Liver (tissue), 9 donors: Measurements from ENCODE around the gene CRADD. TPM values are rescaled to one million over a fixed set of nuclear protein-coding genes. Genes with fewer than 3 reads are reported as not detected.

Experiments
- DNase-seq: peaks from one replicate; pipeline ENCODE4 v3.0.0-alpha.2; 2017; ENCODE audit warnings: low spot score
- H3K27ac ChIP-seq, 2 donors: one replicate each; pipeline ENCODE4 v1.7.0; 2013; ENCODE audit warnings: inconsistent platforms in 2 of 2, low read length in 2 of 2, control low read depth in 1 of 2, low read depth in 1 of 2, mild to moderate bottlenecking in 1 of 2
- H3K27me3 ChIP-seq, 4 donors: one replicate each; pipeline versions ENCODE4 v1.6.1 to v1.7.0; 2013; ENCODE audit warnings: low read length in 3 of 4, inconsistent platforms in 1 of 4, mild to moderate bottlenecking in 1 of 4, moderate library complexity in 1 of 4; ENCODE audit not compliant: control insufficient read depth in 4 of 4, insufficient read depth in 4 of 4
- H3K36me3 ChIP-seq, 4 donors: one replicate each; pipeline versions ENCODE4 v1.6.1 to v1.7.0; 2013; ENCODE audit warnings: low read length in 3 of 4, mild to moderate bottlenecking in 3 of 4, low read depth in 1 of 4, moderate library complexity in 1 of 4; ENCODE audit not compliant: control insufficient read depth in 4 of 4, insufficient read depth in 3 of 4
- H3K4me1 ChIP-seq, 4 donors: one replicate each; pipeline versions ENCODE4 v1.6.1 to v1.7.0; 2013; ENCODE audit warnings: low read length in 3 of 4, mild to moderate bottlenecking in 3 of 4, moderate library complexity in 1 of 4; ENCODE audit not compliant: control insufficient read depth in 4 of 4, insufficient read depth in 4 of 4
- H3K4me3 ChIP-seq, 3 donors: one replicate each; pipeline versions ENCODE4 v1.6.1 to v1.7.0; 2013; ENCODE audit warnings: low read length in 3 of 3, control low read depth in 1 of 3, low read depth in 1 of 3, mild to moderate bottlenecking in 1 of 3
- H3K9ac ChIP-seq, 2 donors: one replicate each; pipeline ENCODE4 v1.7.0; 2013; ENCODE audit warnings: low read length in 2 of 2, mild to moderate bottlenecking in 2 of 2, moderate library complexity in 2 of 2, control low read depth in 1 of 2, low read depth in 1 of 2
- H3K9me3 ChIP-seq, 4 donors: one replicate each; pipeline versions ENCODE4 v1.6.1 to v1.7.0; 2013; ENCODE audit warnings: low read length in 3 of 4; ENCODE audit not compliant: control insufficient read depth in 4 of 4
- EGR1 ChIP-seq, 2 donors: IDR thresholded peaks; 2 replicates each; pipeline ENCODE4 v1.6.1; 2016 to 2018; ENCODE audit warnings: antibody characterized with exemption in 2 of 2, low read depth in 2 of 2
- FOXA1 ChIP-seq: IDR thresholded peaks from 2 replicates; pipeline ENCODE4 v1.6.1; 2016; ENCODE audit warnings: antibody characterized with exemption
- FOXA2 ChIP-seq: IDR thresholded peaks from 2 replicates; pipeline ENCODE4 v1.6.1; 2016; ENCODE audit warnings: antibody characterized with exemption
- GABPA ChIP-seq, 2 donors: IDR thresholded peaks in 1 of 2; conservative IDR thresholded peaks in 1 of 2; 2 replicates each; pipeline ENCODE4 v1.6.1; 2016; ENCODE audit warnings: antibody characterized with exemption in 2 of 2, mild to moderate bottlenecking in 1 of 2, moderate library complexity in 1 of 2
- HNF4A ChIP-seq, 2 donors: conservative IDR thresholded peaks; 2 replicates each; pipeline ENCODE4 v1.6.1; 2016; ENCODE audit warnings: antibody characterized with exemption in 2 of 2, mild to moderate bottlenecking in 2 of 2
- HNF4G ChIP-seq: IDR thresholded peaks from 2 replicates; pipeline ENCODE4 v1.6.1; 2016; ENCODE audit warnings: antibody characterized with exemption
- JUND ChIP-seq, 2 donors: IDR thresholded peaks; 2 replicates each; pipeline ENCODE4 v1.6.1; 2016; ENCODE audit warnings: antibody characterized with exemption in 2 of 2
- MAX ChIP-seq: IDR thresholded peaks from 2 replicates; pipeline ENCODE4 v1.6.1; 2016; ENCODE audit warnings: antibody characterized with exemption
- NR2F2 ChIP-seq: IDR thresholded peaks from 2 replicates; pipeline ENCODE4 v1.6.1; 2016; ENCODE audit warnings: antibody characterized with exemption
- RAD21 ChIP-seq, 2 donors: IDR thresholded peaks; 2 replicates each; pipeline ENCODE4 v1.6.1; 2016; ENCODE audit warnings: antibody characterized with exemption in 2 of 2, mild to moderate bottlenecking in 2 of 2
- RXRA ChIP-seq, 2 donors: IDR thresholded peaks; 2 replicates each; pipeline ENCODE4 v1.6.1; 2017 to 2018; ENCODE audit warnings: antibody characterized with exemption in 2 of 2, mild to moderate bottlenecking in 1 of 2
- SP1 ChIP-seq: IDR thresholded peaks from 2 replicates; pipeline ENCODE4 v1.6.1; 2018; ENCODE audit warnings: antibody characterized with exemption, mild to moderate bottlenecking
- TAF1 ChIP-seq: conservative IDR thresholded peaks from 2 replicates; pipeline ENCODE4 v1.6.1; 2016; ENCODE audit warnings: antibody characterized with exemption, mild to moderate bottlenecking
- YY1 ChIP-seq: IDR thresholded peaks from 2 replicates; pipeline ENCODE4 v1.6.1; 2016; ENCODE audit warnings: antibody characterized with exemption, mild to moderate bottlenecking
- ZBTB33 ChIP-seq: IDR thresholded peaks from 2 replicates; pipeline ENCODE4 v1.6.1; 2016; ENCODE audit warnings: antibody characterized with exemption
- WGBS: extraction: QIAGEN DNeasy Blood & Tissue Kit; methylation state at CpG from one replicate; pipeline ENCODE4 v1.1.7; 2013; 5-methylcytosine and 5-hydroxymethylcytosine counted together
- polyA plus RNA-seq, 2 donors: library from polyadenylated mRNA; stranded (reverse) in 1 of 2; unstranded in 1 of 2; fragments of 200-250 nt in 1 of 2; fragments of >200 nt in 1 of 2; fragmentation: Nextera tagmentation in 1 of 2; extraction: Ambion mirVana in 1 of 2; gene quantifications; one replicate each; pipeline versions ENCODE4 v1.2.1 to v1.2.3, GENCODE V29; 2013 to 2015
- total RNA-seq, 2 donors: library from RNA; depleted of rRNA; stranded (reverse); fragments of >200 nt; gene quantifications; one replicate each; pipeline ENCODE4 v1.2.3, GENCODE V29; 2014
- TF ChIP-seq, protein P1 (sequence below): fragments of 150-350 bp; IDR thresholded peaks from 2 replicates; pipeline ENCODE4 v1.5.1; 2017; ENCODE audit warnings: improper control_type of control experiment, low read depth, low read length; ENCODE audit not compliant: missing input control
- TF ChIP-seq, protein P2 (sequence below): IDR thresholded peaks from 2 replicates; pipeline ENCODE4 v1.6.1; 2016; ENCODE audit warnings: antibody characterized with exemption
- TF ChIP-seq, protein P3 (sequence below): IDR thresholded peaks from 2 replicates; pipeline ENCODE4 v1.6.1; 2016; ENCODE audit warnings: antibody characterized with exemption, mild to moderate bottlenecking
- donor health status: healthy.
- donor health status: healthy.
- donor health status: healthy.
- donor health status: healthy.
- donor health status: healthy.

Gene CRADD
- total and polyA plus RNA-seq, 4 donors: 19.4 to 48.9 (median 29.6) TPM

DNA sequence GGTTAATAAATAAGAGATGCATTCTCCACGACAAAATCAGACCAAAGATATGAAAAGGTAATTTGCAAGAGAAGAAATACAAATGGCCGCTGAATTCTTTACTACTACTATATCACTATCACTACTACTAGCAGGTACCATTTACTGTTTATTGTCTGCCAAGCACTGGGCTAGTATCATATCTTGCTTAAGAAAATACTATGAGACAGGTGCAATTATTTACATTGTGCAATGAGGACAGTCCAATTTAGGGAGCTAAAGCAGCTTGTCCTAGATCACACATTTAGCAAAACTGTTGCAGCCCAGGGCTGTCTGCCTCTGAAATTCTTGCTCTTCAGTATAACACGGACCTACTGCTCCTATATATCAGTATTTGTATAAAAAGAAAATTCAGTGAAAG, 52.8 kb downstream of the CRADD start:
- Histone ChIP-seq H3K27me3 (no peaks in the 10 kb centered on the region), H3K36me3 (no peaks in the 10 kb centered on the region), H3K9ac (no peak overlapping the region), H3K4me1 (peaks cover 10 to 34% (median 26%) of the 10 kb centered on the region in 4 donors), H3K4me3 (no peak overlapping the region), H3K27ac (peak overlapping the region in 1 of 2 donors; percentile 41), H3K9me3 (no peaks in the 10 kb centered on the region)
- no peak for DNase-seq
- TF ChIP-seq HNF4A (conservative IDR thresholded peaks at IDR 0.05) (peak; percentile 76 to 78), HNF4G (peak; percentile 11), SP1 (peak; percentile 57), YY1 (peak; percentile 52), RAD21 (IDR thresholded peaks at IDR 0.05) (peak; percentile 10 to 45), RXRA (IDR thresholded peaks at IDR 0.05) (peak in 1 of 2 donors; percentile 67), FOXA1 (peak; percentile 57), FOXA2 (peak; percentile 43), NR2F2 (no peak), TAF1 (no peak), GABPA (IDR thresholded peaks at IDR 0.05 in 1 of 2, conservative IDR thresholded peaks at IDR 0.05 in 1 of 2) (no peak), EGR1 (IDR thresholded peaks at IDR 0.05; ENCODE audit: low read depth in 2 of 2) (no peak), ZBTB33 (peak; percentile 25), MAX (peak; percentile 49), JUND (IDR thresholded peaks at IDR 0.05) (peak; percentile 12 to 39)
- TF ChIP-seq, protein P1, sequence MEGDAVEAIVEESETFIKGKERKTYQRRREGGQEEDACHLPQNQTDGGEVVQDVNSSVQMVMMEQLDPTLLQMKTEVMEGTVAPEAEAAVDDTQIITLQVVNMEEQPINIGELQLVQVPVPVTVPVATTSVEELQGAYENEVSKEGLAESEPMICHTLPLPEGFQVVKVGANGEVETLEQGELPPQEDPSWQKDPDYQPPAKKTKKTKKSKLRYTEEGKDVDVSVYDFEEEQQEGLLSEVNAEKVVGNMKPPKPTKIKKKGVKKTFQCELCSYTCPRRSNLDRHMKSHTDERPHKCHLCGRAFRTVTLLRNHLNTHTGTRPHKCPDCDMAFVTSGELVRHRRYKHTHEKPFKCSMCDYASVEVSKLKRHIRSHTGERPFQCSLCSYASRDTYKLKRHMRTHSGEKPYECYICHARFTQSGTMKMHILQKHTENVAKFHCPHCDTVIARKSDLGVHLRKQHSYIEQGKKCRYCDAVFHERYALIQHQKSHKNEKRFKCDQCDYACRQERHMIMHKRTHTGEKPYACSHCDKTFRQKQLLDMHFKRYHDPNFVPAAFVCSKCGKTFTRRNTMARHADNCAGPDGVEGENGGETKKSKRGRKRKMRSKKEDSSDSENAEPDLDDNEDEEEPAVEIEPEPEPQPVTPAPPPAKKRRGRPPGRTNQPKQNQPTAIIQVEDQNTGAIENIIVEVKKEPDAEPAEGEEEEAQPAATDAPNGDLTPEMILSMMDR: no peak
- TF ChIP-seq, protein P2, sequence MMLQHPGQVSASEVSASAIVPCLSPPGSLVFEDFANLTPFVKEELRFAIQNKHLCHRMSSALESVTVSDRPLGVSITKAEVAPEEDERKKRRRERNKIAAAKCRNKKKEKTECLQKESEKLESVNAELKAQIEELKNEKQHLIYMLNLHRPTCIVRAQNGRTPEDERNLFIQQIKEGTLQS: no peak
- TF ChIP-seq, protein P3, sequence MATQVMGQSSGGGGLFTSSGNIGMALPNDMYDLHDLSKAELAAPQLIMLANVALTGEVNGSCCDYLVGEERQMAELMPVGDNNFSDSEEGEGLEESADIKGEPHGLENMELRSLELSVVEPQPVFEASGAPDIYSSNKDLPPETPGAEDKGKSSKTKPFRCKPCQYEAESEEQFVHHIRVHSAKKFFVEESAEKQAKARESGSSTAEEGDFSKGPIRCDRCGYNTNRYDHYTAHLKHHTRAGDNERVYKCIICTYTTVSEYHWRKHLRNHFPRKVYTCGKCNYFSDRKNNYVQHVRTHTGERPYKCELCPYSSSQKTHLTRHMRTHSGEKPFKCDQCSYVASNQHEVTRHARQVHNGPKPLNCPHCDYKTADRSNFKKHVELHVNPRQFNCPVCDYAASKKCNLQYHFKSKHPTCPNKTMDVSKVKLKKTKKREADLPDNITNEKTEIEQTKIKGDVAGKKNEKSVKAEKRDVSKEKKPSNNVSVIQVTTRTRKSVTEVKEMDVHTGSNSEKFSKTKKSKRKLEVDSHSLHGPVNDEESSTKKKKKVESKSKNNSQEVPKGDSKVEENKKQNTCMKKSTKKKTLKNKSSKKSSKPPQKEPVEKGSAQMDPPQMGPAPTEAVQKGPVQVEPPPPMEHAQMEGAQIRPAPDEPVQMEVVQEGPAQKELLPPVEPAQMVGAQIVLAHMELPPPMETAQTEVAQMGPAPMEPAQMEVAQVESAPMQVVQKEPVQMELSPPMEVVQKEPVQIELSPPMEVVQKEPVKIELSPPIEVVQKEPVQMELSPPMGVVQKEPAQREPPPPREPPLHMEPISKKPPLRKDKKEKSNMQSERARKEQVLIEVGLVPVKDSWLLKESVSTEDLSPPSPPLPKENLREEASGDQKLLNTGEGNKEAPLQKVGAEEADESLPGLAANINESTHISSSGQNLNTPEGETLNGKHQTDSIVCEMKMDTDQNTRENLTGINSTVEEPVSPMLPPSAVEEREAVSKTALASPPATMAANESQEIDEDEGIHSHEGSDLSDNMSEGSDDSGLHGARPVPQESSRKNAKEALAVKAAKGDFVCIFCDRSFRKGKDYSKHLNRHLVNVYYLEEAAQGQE: no peak
- 64% methylated on average over 3 of the region's 3 CpGs for WGBS
